ENCODE measurements around the gene FOXN1.

Gene FOXN1

DNA sequence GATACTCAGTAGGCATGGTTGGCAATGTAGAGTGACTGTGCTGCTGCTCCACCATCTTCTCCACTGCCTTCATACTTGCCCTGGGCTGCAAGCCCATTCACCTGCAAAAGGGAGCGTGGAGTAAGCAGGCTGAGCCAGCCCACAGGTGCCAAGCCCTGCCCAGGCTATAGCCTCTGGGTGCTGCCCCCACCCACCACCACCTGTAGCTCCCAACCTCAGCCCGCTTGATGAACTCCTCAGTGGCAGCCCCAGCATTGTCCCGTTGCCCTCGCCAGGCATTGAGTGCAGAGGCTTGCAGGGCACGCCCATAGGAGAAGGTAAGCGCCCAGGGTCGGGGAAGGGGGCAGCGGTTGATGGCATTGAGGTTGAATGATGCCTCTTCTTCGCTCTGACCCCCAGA lies 67.4 kb downstream of the FOXN1 start:
- Histone ChIP-seq H3K9me3 (ENCODE audit: insufficient read depth, low read depth, low read length) (no peaks in the 10 kb centered on the region), H3K9me2 (replicated peaks; ENCODE audit: low read depth, low read length) (no peaks in the 10 kb centered on the region), H3K27me3 (ENCODE audit: insufficient read depth, low read length, poor library complexity, severe bottlenecking) (no peaks in the 10 kb centered on the region), H3K9ac (ENCODE audit: low read depth, low read length, poor library complexity, severe bottlenecking) (no peak overlapping the region), H3F3A (ENCODE audit: low read depth) (no peaks in the 10 kb centered on the region), H3K4me3 (ENCODE audit: low read length, poor library complexity, severe bottlenecking) (no peak overlapping the region), H3K4me2 (ENCODE audit: low read depth, low read length, poor library complexity, severe bottlenecking) (no peak overlapping the region), H4K20me1 (ENCODE audit: insufficient read depth, low read length, poor library complexity, severe bottlenecking) (peaks cover 11% of the 10 kb centered on the region), H3K36me3 (ENCODE audit: insufficient read depth, low read length) (peaks cover 17% of the 10 kb centered on the region; the same call in 1 of the 2 replicates), H3K4me1 (ENCODE audit: insufficient read depth, low read length, poor library complexity, severe bottlenecking) (peaks cover 27% of the 10 kb centered on the region), H2AFZ (ENCODE audit: low read length) (no peak overlapping the region), H3K79me2 (ENCODE audit: insufficient read depth, low read length) (peaks cover 27% of the 10 kb centered on the region)
- no peak for TF ChIP-seq CTCF (conservative IDR thresholded peaks at IDR 0.05; ENCODE audit: low read length)
- TF ChIP-seq EZH2phosphoT487 (IDR thresholded peaks at IDR 0.05; ENCODE audit: borderline replicate concordance), result no peak

DNA sequence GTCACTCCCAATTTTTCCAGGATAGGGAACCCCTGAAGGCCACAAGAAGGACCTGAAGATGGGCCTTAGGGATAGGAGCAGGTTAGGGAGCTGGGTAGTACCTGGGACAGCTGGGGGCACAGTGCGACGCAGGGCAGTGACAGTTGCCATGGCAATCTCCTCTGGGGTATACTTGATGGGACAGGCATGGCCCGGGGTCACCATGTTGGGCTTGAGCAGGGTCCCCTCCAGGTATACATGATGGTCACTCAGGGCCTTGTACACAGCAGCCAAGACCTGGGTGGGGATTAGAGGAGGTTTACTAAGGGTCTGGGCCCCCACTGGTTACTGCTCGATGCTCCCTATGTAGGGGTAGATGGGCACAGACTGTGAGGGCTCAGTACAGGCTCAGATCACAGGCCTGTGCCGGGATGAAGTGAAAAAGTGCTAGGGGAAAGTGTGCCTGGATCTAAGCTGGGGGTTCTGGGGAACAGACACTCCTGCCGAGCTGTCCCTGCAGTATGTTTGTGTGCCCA lies 67.9 kb downstream of the FOXN1 start:
- Histone ChIP-seq H3K9ac (ENCODE audit: low read depth, low read length, poor library complexity, severe bottlenecking) (no peak overlapping the region), H3K9me3 (ENCODE audit: insufficient read depth, low read depth, low read length) (no peaks in the 10 kb centered on the region), H3K79me2 (ENCODE audit: insufficient read depth, low read length) (peaks cover 23% of the 10 kb centered on the region), H3K4me2 (ENCODE audit: low read depth, low read length, poor library complexity, severe bottlenecking) (no peak overlapping the region), H3K36me3 (ENCODE audit: insufficient read depth, low read length) (peaks cover 22% of the 10 kb centered on the region; the same call in 1 of the 2 replicates), H3F3A (ENCODE audit: low read depth) (no peaks in the 10 kb centered on the region), H3K27me3 (ENCODE audit: insufficient read depth, low read length, poor library complexity, severe bottlenecking) (no peaks in the 10 kb centered on the region), H3K9me2 (replicated peaks; ENCODE audit: low read depth, low read length) (no peaks in the 10 kb centered on the region), H3K4me1 (ENCODE audit: insufficient read depth, low read length, poor library complexity, severe bottlenecking) (peaks cover 26% of the 10 kb centered on the region), H4K20me1 (ENCODE audit: insufficient read depth, low read length, poor library complexity, severe bottlenecking) (peaks cover 11% of the 10 kb centered on the region), H3K4me3 (ENCODE audit: low read length, poor library complexity, severe bottlenecking) (no peak overlapping the region), H2AFZ (ENCODE audit: low read length) (no peak overlapping the region)
- TF ChIP-seq EZH2phosphoT487 (IDR thresholded peaks at IDR 0.05; ENCODE audit: borderline replicate concordance), result no peak
- no peak for TF ChIP-seq CTCF (conservative IDR thresholded peaks at IDR 0.05; ENCODE audit: low read length)

DNA sequence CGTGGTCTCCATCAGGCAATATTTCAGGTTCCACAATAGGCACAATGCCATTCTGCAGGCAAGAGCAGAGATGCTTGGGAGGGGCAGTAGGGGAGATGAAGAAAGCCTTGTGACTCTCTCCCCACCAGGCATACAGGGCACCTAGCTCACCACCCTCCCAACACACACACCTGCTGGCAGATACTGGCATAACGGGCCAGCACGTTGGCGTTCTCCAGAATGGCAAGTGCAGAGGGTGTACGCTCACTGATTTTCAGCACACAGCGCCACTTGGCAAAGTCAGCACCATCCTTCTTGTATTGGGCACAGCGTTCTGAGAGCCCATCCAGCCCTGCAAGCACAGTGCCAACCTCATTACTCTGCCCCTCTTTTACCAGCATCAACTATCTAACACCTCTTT lies 68.4 kb downstream of the FOXN1 start:
- H3F3A ChIP-seq (ENCODE audit: low read depth), result no peaks in the 10 kb centered on the region
- H3K4me3 ChIP-seq (ENCODE audit: low read length, poor library complexity, severe bottlenecking), result no peak overlapping the region
- no peak overlapping the region for H2AFZ ChIP-seq (ENCODE audit: low read length)
- no peaks in the 10 kb centered on the region for H3K27me3 ChIP-seq (ENCODE audit: insufficient read depth, low read length, poor library complexity, severe bottlenecking)
- no peak overlapping the region for H3K4me2 ChIP-seq (ENCODE audit: low read depth, low read length, poor library complexity, severe bottlenecking)
- H3K9ac ChIP-seq (ENCODE audit: low read depth, low read length, poor library complexity, severe bottlenecking), result no peak overlapping the region
- H3K79me2 ChIP-seq (ENCODE audit: insufficient read depth, low read length), result peaks cover 17% of the 10 kb centered on the region
- peaks cover 24% of the 10 kb centered on the region for H3K4me1 ChIP-seq (ENCODE audit: insufficient read depth, low read length, poor library complexity, severe bottlenecking)
- H3K36me3 ChIP-seq (ENCODE audit: insufficient read depth, low read length), result peaks cover 27% of the 10 kb centered on the region; the same call in 1 of the 2 replicates
- TF ChIP-seq CTCF (conservative IDR thresholded peaks at IDR 0.05; ENCODE audit: low read length), result no peak; the same call in 1 of the 2 replicates
- no peak for TF ChIP-seq EZH2phosphoT487 (IDR thresholded peaks at IDR 0.05; ENCODE audit: borderline replicate concordance)
- no peaks in the 10 kb centered on the region for H3K9me2 ChIP-seq (replicated peaks; ENCODE audit: low read depth, low read length)
- peaks cover 8% of the 10 kb centered on the region for H4K20me1 ChIP-seq (ENCODE audit: insufficient read depth, low read length, poor library complexity, severe bottlenecking)
- H3K9me3 ChIP-seq (ENCODE audit: insufficient read depth, low read depth, low read length), result no peaks in the 10 kb centered on the region

All from Loucy (cell line).